GM19023 (cell line): ENCODE data around the gene PDZD8.

ENCODE experiments used
- ATAC-seq: cut with Tn5 transposase; IDR thresholded peaks from one replicate; pipeline ENCODE4 v1.9.1; 2021; ENCODE audit warnings: mild to moderate bottlenecking, moderate library complexity; ENCODE audit not compliant: unreplicated experiment

PDZD8 gene

DNA sequence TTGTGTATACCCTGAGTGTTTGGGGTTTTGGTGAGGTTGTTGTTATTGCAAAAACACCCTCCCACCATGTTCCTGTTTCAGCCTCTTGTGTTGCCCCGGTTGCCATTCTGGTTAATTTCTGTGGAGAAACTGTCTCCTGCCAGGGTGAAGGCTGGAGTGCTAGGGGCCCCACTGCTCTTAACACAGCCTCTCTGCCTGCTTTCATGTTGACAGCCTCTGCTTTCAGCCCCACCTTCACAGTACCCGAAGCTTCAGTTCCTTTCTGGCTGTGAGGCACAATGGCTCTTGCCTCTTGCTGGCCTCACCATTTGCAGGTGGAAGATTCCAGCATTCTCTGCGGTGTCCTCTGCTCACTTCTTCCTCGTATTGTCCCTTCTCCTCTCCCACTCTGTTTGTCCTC lies 115.2 kb downstream of the PDZD8 start:
- ATAC-seq = no peak

DNA sequence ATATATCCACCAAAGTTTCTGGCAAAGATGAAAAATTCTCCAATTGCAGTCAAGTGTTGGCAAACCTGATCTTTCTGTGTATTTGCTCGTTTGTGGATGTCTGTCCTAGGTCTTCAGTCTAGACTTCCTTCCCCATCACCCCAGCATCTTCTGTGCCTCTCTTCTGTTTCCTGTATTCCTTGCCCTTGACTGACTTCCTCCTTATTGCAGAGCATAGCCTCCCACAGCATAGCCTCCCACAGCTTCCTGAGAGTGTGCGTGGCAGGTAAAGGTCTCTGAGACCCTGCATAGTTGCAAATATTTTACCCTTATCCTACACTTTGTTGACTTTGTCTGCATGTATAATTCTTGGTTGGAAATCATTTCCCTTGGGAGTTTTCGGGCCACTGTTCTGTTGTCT lies 116.0 kb downstream of the PDZD8 start:
- no peak for ATAC-seq

DNA sequence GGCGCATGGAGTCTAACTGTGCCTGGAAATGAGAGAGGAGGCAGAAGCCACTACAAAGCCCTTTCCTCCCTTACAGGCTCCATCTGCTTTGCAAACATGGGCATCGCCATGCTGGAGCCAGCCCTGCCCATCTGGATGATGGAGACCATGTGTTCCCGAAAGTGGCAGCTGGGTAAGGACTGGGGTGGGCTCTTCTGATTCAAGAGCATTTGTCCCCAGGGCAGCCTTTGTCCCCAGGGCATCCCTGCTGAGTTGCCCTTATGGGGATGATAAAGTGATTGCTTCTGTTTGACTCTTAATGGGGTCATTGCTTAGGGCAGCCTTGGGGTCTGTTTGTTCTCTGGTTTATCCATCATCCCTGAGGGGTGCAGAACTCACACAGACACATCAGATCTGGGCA lies 117.5 kb downstream of the PDZD8 start:
- no peak for ATAC-seq

DNA sequence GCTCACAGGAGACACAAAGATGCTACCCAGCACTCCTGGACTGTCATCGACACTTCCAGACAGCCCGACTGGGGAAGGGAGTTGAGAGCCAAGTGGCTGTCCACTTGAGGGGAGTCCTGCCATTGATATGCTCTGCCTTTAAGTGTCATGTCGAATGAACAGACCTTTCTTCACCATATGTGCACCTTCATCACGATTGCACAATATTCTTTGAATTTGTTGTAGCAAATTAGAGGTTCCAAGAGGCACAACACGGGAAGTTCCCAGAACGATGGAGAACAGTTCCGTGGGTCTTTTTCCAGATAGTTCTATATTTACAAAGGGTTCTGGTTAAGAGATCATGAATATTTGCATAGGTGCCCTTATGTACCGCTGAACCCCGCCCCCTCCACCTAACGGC lies 118.3 kb downstream of the PDZD8 start:
- ATAC-seq = no peak

DNA sequence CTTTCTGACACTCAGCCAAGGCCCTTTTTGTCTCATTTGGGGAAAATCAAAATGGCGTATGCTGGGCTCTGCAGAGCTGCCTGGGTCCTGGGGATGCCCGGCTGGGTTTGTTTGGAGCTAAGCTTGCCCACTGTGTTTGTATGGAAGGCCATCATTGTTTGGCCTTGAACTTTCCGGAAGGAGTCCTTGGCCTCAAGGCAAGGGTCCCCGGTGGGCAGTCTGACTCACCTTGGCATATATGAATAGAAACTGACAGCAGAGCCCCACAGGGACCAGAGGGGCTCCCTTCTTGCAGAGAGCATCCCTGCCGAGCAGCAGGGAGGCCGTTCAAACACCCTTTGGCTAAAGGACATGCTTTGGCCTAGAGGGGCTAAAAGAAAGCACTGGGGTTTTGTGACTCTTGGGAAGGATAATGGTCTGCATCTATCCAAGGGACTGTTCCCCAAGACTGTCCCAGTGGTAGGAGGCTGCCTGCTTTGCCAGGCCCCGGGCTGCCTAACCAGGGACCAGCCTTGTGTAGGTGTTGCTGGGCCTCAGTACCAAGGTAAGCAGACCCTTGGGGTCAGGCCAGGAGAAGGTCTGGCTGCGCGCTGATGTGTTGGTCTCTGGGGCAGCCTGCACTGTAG lies 119.3 kb downstream of the PDZD8 start:
- ATAC-seq = no peak

DNA sequence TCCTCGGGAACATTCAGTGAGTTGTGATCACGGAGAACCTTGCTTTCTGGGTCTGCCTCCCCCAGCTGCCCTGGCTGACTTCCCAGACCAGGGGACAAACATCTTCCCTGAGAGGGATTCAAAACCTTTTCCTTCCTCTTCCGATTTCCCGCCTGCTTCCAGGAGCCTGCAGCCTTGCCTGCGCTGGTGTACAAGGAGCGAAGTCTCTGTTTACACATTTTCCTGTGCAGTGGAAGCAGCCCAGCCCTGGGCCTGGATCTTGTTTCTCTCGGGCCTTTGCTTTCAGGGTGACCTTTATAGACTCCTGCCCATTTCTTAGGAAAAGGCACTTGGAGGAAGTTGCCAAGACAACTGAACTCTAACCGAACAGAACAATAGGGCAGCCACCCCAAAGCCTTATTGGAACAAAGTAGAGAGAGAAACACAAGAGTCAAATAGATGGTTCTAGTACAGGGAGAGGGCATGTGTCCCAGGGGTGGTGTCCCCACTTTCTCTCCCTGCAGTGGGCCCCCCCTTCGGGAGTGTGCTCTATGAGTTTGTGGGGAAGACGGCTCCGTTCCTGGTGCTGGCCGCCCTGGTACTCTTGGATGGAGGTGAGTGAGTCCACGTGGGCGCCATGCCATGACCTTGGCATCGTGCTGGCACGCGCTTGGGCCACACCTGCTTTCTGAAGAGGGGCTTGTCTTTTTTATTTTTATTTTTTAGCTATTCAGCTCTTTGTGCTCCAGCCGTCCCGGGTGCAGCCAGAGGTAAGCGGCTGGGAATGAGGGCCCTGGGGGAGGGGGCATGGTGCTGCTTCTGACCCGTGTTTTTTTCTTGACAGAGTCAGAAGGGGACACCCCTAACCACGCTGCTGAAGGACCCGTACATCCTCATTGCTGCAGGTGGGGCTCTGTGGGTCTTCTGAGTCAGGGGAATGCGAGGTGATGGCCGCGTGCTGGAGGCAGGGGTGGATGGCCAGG lies 120.2 kb downstream of the PDZD8 start:
- no peak for ATAC-seq

DNA sequence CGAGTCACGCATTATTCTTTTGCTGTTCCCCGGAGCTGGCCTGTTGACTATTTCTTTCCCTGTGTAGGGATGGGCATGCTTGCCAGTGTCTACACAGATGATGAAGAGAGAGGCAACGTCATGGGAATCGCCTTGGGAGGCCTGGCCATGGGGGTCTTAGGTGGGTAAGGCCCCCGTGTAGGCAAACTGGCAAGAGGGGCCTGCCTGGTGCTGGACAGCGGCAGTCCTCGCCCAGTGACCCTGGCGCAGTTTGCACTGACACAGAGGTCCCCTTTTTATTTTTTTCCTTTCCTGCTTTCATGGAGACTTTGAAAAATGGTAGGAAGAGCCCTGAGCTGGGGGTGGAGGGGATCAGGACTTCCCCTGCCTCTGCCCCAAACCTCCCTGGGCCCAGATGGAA lies 120.9 kb downstream of the PDZD8 start:
- no peak for ATAC-seq

DNA sequence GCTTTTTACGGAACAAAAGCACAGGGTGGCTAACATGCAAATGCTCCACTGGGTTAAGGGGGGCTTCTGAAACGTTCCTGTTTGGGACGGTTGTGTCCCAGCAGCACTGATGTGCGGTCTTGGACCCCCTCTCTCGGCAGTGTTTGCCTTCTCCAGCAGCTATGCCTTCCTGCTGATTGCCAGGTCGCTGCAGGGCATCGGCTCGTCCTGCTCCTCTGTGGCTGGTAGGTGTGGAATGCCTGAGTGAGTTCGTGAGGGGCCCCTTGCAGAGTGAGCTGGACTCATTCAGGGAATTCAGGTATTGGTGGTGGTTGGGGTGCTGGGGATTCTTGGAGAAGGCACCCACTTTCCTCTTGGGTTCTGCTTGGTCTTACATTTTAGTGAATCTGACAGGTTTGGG lies 121.3 kb downstream of the PDZD8 start:
- ATAC-seq = no peak

DNA sequence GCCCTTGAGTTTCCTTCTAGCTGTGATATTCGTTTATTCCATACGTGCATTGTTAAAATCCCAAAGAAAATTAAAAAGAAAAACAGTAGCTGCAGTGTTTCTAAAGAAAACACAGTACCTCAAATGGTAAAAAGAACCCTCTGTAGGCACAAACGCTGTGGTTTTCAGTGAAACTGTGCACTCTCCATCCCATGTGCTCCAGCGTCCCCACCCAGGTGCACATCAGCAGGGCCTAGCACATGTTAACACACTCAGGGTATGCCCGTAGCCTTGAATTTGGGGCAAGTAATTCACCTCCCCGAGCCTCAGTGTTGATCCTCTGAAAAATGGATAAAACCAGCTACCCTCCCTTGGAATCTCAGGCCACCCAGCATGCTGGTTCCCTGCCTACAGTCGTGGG lies 124.8 kb downstream of the PDZD8 start:
- no peak for ATAC-seq

DNA sequence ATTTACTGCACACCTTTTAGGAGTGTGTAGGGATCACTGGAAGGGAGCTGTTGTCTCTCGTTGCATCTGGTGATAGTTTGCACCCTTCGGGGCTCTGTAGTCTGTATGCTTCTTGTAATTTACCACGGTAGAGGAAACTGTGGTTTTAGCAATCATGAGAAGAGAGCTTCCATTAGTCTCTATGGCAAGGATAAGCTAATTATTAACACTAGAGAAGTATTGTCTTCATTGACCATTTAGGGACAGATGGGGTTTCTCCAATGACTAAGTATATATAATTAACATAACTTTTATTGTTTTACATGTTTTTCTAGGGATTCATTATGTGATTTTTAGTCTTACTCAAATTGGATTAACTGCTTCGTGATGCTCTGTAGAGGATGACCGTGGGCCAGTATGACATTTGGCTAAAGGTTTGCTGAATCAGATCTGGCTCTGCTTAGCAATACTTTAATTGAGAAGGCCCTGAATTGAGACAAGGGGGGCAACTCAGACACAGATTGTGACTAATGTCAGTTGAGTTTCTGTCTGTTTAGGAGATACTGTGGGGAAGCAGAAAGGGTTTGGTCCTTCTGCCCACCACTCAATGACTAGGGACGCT lies 125.6 kb downstream of the PDZD8 start:
- ATAC-seq = no peak

DNA sequence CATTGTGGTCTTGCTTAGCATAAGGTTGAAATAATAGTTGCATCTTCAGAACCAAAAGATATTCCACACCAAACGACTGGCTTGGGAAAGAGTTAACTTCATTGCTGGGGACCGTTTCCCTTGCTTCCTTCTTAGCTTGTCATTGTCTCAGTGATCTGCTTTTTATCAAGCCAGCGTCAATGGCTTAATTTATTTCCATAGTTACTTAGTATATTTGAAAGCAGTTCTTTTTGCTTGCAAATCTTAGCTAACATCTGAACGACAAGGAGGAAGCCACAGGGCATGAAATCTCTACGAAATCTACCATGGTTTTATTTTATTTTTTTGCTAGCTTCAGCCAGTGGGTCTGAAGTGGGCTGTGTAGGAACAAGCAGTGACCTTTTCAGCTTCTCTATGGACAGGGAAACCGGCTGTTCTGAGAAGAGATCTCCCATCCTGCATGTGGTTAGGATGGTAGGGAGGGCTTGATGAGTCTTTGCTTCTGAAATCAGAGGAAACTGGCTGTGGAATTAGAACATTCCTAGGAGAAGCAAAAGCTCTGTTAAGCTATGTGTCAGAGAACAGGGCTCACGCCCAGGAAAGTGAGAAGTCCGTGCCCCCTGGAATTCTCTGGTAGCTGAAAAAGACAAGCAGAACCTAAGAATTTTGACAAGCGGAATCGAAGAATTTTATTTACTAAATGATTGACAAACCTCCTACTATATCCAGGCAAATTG lies 126.3 kb downstream of the PDZD8 start:
- no peak for ATAC-seq

DNA sequence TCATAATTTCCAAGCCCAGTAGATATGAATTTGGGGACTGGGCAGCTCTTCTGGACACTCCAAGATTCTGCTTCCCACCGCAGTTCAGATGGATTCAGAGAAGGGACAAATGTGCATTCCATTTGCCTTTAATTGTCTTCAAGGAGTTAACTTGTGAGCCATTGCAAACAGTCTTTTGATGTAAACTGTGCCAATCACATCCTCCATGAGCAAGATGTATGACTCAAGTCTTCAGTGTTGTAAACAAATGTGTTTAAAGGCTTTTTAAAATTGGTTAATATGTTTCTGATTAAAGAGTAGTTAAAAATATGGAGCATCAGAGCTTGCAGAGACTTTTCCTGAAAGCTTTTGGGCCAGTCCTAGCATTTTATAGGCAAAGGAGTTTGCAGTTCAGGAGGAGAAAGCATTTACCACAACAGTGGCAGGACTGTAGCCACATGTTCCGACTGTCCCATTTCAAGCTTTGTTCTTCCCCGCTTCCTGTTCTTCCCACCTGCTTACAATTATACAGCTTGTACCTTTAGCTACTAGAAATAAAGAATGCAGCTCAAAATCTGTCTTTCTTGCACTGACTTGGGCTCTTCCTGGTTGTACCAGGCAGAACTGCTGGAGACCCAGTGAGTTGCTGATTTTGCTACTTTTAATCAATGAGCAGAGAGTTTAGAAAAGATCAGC lies 128.1 kb downstream of the PDZD8 start:
- ATAC-seq = no peak

DNA sequence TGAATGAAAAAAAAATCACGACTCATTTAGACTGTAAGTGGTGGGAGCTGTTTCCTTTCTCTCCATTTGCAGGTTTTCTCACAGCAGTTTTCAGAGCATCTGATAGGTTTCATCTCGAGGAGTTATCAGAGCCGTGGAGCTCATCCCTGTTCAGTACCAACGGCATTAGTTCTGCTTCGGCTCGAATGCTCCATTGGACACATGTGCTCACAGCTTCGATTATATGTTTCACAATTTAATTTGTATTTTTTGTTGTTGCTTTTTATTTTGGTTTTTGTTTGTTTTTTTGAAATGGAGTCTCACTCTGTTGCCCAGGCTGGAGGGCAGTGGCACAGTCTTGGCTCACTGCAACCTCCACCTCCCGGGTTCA lies 132.8 kb downstream of the PDZD8 start:
- ATAC-seq = no peak

DNA sequence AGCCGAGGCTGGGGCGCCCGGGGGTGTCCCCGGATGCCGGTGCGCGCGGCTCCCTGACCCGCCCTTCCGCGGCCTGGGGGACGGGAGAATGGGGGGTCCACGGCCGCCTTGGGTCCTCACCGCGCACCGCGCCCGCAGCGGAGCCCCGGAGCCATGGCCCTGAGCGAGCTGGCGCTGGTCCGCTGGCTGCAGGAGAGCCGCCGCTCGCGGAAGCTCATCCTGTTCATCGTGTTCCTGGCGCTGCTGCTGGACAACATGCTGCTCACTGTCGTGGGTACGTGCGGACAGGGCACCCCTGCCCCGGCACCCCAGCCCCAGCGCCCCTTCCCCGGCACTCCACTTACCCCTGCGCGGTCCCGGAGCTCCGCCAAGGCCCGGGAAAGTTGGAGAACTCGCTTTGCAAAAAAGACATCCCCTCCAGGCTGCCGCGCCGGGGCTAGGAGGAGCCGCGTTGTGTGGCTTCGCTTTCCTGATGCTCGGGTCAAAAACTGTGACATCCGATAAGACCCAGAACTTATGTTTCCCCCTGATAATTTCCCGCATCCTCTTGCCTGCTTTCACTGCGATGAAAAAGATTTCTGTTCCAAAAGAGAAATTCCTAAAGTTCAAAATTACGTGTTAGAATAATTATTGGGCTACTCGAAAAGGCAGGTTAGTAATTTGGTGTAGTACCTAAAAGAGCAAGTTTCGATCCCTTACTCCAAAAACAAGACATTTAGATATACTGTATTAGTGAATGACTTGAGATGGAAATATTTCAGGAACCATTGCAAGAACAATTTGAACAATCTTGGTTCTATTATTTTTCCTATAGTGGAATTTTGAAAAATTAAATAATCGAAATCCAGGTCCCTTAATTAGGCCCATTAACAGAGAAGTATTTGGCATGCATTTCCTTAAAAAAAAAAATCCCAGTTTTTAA lies 133.4 kb downstream of the PDZD8 start:
- ATAC-seq = no peak

DNA sequence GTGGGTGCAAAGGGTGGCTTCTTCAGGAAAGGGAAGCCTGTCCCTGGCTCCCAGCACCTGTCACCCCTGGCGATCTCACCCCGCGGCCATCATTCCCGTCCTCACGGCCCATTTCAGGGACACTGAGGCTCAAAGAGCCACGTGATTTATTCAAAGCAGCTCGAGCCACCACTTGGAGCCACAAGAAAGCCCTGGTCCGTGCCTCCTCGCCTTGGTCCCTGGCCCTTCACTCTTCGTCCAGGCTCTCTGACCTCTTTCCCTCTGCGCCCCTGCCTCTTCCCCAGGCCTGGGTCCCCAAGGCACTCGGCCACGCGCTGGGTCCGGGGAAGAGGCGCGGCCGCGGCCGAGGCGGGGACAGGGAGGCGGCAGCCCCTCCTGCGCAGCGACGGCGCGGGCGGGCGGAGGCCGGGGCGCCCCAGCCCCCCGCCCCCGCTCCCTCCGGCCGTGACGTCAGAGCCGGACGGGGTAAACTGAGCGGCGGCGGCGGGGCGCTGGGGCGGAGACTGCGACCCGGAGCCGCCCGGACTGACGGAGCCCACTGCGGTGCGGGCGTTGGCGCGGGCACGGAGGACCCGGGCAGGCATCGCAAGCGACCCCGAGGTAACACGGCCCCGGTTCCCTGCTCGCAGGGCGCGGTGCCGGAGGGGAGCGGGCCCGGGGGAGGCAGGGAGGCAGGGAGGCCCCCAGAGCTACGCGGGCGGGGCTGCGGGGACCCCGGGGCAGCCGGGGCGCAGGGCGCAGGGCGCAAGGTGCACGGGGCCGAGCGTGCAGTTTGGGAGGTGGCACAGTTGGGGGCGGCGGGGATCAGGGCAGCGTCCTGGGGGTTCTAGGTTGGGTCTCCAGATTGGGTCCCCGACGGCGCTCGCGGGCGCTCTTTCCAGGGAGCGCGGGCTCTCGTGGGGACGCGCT lies 134.4 kb downstream of the PDZD8 start, which contains the start of gene SLC18A2:
TSS of gene SLC18A2 (plus strand) at position 494 of the 909 bp plus-strand sequence. CDS start 580 bp downstream, outside the sequence.
- no peak for ATAC-seq

DNA sequence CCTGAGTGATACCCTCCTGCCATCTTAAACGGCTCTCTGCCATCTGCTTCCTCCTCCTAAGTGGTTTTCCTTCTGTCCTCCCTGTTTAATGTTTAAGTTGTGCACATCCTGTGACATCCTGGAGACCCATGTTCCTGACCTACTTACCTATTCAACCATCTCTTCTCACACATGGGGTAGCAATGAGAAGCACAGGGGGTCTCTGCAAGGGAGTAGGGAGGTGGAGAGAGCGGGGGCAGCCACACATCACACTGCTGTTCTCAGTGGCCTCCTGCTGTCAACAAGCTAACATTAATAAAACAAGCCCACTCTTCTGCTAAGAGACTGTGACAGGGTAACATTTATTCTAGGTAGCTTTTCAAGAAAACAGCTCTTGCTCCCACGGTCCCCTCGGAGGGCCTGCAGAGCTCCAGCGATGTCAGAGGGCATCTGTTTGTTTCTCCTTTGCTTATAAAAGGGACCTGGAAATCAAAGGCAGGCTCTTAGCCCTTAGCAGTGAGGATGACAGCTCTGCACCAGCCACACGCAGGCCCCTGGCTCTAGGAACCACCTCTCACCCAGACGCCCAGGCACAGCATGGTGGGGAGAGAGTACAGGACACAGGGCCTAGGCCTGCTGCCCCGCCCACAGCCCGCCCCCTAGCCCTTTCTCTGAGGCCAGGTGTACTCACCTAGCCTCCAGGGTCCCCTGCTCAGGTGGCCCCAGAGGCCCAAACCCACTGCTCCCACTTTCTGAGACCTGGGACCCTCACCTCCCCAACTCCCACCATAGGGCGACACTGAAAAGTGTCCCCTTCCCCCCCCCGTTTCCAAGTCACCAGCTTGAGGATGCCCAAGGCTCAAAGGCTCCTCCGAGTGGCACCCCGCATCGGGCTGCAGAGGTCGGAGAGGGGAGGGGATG lies 135.3 kb downstream of the PDZD8 start:
- ATAC-seq = no peak

DNA sequence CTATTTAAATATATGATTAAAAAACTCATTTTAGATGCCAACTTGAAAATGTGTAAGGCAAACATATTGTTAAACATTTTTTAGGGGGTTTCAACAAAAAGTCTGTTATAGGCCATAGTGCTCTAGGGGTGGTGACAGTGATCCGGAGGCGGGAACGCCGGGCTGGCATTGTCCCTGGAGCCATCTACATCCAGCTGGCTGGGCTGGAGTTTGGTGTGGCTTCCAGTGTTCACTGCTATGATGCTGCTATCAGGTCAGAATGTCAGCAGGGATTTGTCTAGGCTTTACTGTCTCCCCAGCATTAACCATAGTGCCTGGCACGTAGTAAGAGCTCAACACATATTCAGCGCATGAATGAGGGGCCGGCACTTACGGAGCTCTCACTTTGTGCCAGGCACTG lies 136.2 kb downstream of the PDZD8 start:
- ATAC-seq = no peak
